Diencephalon (tissue), 1 donor: Measurements from ENCODE around the gene KLHDC10. TPM values are rescaled to one million over a fixed set of nuclear protein-coding genes. Genes with fewer than 3 reads are reported as not detected.

Source experiments
- small RNA-seq: library from RNA; depleted of rRNA; stranded (forward); fragments of <200 nt; gene quantifications from one replicate; pipeline ENCODE3, GENCODE V24; 2014
- total RNA-seq: library from RNA; depleted of rRNA; stranded (reverse); fragments of >200 nt; gene quantifications from one replicate; pipeline ENCODE4 v1.2.3, GENCODE V29; 2014

Gene KLHDC10, protein sequence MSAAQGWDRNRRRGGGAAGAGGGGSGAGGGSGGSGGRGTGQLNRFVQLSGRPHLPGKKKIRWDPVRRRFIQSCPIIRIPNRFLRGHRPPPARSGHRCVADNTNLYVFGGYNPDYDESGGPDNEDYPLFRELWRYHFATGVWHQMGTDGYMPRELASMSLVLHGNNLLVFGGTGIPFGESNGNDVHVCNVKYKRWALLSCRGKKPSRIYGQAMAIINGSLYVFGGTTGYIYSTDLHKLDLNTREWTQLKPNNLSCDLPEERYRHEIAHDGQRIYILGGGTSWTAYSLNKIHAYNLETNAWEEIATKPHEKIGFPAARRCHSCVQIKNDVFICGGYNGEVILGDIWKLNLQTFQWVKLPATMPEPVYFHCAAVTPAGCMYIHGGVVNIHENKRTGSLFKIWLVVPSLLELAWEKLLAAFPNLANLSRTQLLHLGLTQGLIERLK
- total RNA-seq = 116 TPM

DNA sequence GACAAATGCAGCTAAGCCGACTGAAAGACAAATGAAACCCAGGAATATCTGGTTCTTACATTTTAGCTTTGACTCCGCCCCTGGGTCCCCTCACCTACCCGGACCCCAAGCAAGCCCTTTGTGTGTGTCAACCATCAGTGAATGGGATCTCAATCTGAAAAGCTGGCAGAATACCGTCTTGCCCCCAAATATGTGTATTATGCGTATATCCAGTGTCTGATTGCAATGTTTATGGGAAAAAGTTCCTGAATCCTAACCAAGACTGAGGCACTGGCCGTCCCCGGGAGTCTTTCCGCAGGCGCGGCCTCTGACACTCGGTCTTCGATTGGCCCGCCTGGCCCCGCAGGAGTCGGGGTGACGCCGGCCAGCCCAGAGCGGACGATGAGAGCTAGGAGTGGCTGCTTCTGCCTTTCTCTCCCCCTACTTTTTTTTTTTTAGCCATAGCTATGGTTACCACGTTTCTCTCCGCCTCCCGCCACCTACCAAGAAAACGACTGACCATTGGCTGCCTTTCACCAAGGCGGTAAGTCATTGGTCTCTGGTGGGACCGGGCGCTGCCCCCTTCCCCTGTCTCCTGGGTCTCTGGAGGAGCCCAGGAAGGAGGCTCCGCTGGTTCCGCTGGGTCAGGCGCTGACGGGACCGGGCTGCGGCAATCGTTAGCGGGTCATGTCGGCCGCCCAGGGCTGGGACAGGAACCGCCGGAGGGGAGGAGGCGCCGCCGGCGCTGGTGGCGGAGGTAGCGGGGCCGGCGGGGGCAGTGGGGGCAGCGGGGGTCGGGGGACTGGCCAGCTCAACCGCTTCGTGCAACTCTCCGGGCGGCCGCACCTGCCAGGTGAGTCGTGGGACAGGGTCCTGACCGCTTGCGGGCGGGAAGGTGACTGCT lies at the start of gene KLHDC10:
Gene KLHDC10, plus strand, starts transcription at position 557 of the 883 bp plus-strand sequence. Its CDS starts 110 bp downstream, at position 667.

Small RNA genes within 50 kb of the gene (small RNA-seq; reads per million reads assigned to genes)
- gene RNA5SP245 = not detected

Other genes starting within 250 kb of the KLHDC10 start
- 99.2 TPM for gene UBE2H, start 117.6 kb upstream of the KLHDC10 start, total RNA-seq
- gene ZC3HC1, start 19.2 kb upstream of the KLHDC10 start, total RNA-seq = 17.3 TPM
- 17.3 TPM for gene TMEM209, start 134.9 kb downstream of the KLHDC10 start, total RNA-seq
- gene SSMEM1, start 137.3 kb downstream of the KLHDC10 start, total RNA-seq = not detected
- not detected for gene CPA2, start 196.3 kb downstream of the KLHDC10 start, total RNA-seq
- 1.4 TPM for gene CPA4, start 222.6 kb downstream of the KLHDC10 start, total RNA-seq